CD14-positive monocyte (primary cell): ENCODE measurements around the gene NHERF2. TPM values are rescaled to one million over a fixed set of nuclear protein-coding genes. Genes with fewer than 3 reads are reported as not detected.

ENCODE experiments used
- DNase-seq, 3 donors: peaks; one replicate each; pipeline ENCODE4 v3.0.0-alpha.2; 2011 to 2022
- H2AFZ ChIP-seq: 2 replicates; pipeline ENCODE4 v1.6.0; 2012; ENCODE audit warnings: mild to moderate bottlenecking, low read depth, low read length, inconsistent platforms; ENCODE audit not compliant: insufficient read depth, poor library complexity, severe bottlenecking
- H3K27ac ChIP-seq, 2 donors: 1 replicate in 1 of 2; 2 replicates in 1 of 2; pipeline ENCODE4 v1.5.1; 2012 to 2013; ENCODE audit warnings: low read length in 2 of 2, control low read depth in 1 of 2, inconsistent platforms in 1 of 2, low read depth in 1 of 2, mild to moderate bottlenecking in 1 of 2
- H3K27me3 ChIP-seq, 2 donors: one replicate each; pipeline versions ENCODE4 v1.6.0 to v1.6.1; 2011 to 2013; ENCODE audit warnings: low read length in 2 of 2; ENCODE audit not compliant: control insufficient read depth in 2 of 2, insufficient read depth in 2 of 2
- H3K36me3 ChIP-seq, 2 donors: replicated peaks in 1 of 2; 1 replicate in 1 of 2; 2 replicates in 1 of 2; pipeline versions ENCODE4 v1.5.1 to v1.6.1; 2012 to 2013; ENCODE audit warnings: low read length in 2 of 2, control low read depth in 1 of 2, inconsistent platforms in 1 of 2, mild to moderate bottlenecking in 1 of 2; ENCODE audit not compliant: insufficient read depth in 2 of 2, control insufficient read depth in 1 of 2
- H3K4me1 ChIP-seq, 2 donors: 1 replicate in 1 of 2; 2 replicates in 1 of 2; pipeline versions ENCODE4 v1.5.1 to v1.6.1; 2012 to 2013; ENCODE audit warnings: low read length in 2 of 2, control low read depth in 1 of 2, inconsistent platforms in 1 of 2, mild to moderate bottlenecking in 1 of 2, moderate library complexity in 1 of 2; ENCODE audit not compliant: insufficient read depth in 2 of 2, control insufficient read depth in 1 of 2
- H3K4me2 ChIP-seq: replicated peaks from 2 replicates; pipeline ENCODE3; 2012; ENCODE audit warnings: low read length, moderate library complexity, mild to moderate bottlenecking; ENCODE audit not compliant: poor library complexity, severe bottlenecking; ENCODE audit errors: extremely low read depth
- H3K4me3 ChIP-seq, 3 experiments: fragments of 200-600 bp in 1 of 3; sonication (generic) in 1 of 3; replicated peaks in 1 of 3; 1 replicate in 2 of 3; 2 replicates in 1 of 3; pipeline ENCODE4 v1.5.1; 2011 to 2013; ENCODE audit warnings: low read length in 3 of 3, mild to moderate bottlenecking in 3 of 3, control low read depth in 2 of 3, low read depth in 2 of 3, inconsistent platforms in 1 of 3, moderate library complexity in 1 of 3
- H3K79me2 ChIP-seq: 2 replicates; pipeline ENCODE4 v1.6.0; 2012; ENCODE audit warnings: mild to moderate bottlenecking, control low read depth, inconsistent platforms, low read length, moderate library complexity; ENCODE audit not compliant: insufficient read depth
- H3K9ac ChIP-seq: 2 replicates; pipeline ENCODE4 v1.6.0; 2017; ENCODE audit warnings: low read length, mild to moderate bottlenecking; ENCODE audit not compliant: insufficient read depth, poor library complexity, severe bottlenecking
- H3K9me3 ChIP-seq, 2 donors: replicated peaks in 1 of 2; 1 replicate in 1 of 2; 2 replicates in 1 of 2; pipeline versions ENCODE4 v1.5.1 to v1.6.1; 2012 to 2013; ENCODE audit warnings: low read length in 2 of 2, control low read depth in 1 of 2; ENCODE audit not compliant: control insufficient read depth in 1 of 2, insufficient read depth in 1 of 2
- H4K20me1 ChIP-seq: 2 replicates; pipeline ENCODE4 v1.6.0; 2012; ENCODE audit warnings: mild to moderate bottlenecking, low read length, control low read depth, moderate library complexity; ENCODE audit not compliant: insufficient read depth
- H3K27ac Mint-ChIP-seq, 7 donors: one replicate each; pipeline ENCODE4 v1.8.0; 2020; ENCODE audit warnings: mild to moderate bottlenecking in 7 of 7, mixed read lengths in 7 of 7, moderate library complexity in 6 of 7, inconsistent platforms in 2 of 7
- H3K27me3 Mint-ChIP-seq, 3 donors: one replicate each; pipeline ENCODE4 v1.8.0; 2021 to 2022; ENCODE audit warnings: low read depth in 3 of 3, mild to moderate bottlenecking in 3 of 3, mixed read lengths in 3 of 3, moderate library complexity in 3 of 3, inconsistent platforms in 1 of 3
- H3K36me3 Mint-ChIP-seq, 2 donors: one replicate each; pipeline ENCODE4 v1.8.0; 2020; ENCODE audit warnings: mixed read lengths in 2 of 2, inconsistent platforms in 1 of 2, mild to moderate bottlenecking in 1 of 2
- H3K4me1 Mint-ChIP-seq: one replicate; pipeline ENCODE4 v1.8.0; 2020; ENCODE audit warnings: mild to moderate bottlenecking, mixed read lengths
- H3K4me3 Mint-ChIP-seq, 2 donors: one replicate each; pipeline ENCODE4 v1.8.0; 2020; ENCODE audit warnings: mild to moderate bottlenecking in 2 of 2, mixed read lengths in 2 of 2, moderate library complexity in 1 of 2
- H3K9me3 Mint-ChIP-seq, 7 donors: one replicate each; pipeline ENCODE4 v1.8.0; 2020 to 2022; ENCODE audit warnings: mixed read lengths in 7 of 7, mild to moderate bottlenecking in 6 of 7, moderate library complexity in 6 of 7, inconsistent platforms in 2 of 7
- whole genome bisulfite sequencing: methylation state at CpG from one replicate; pipeline ENCODE4 v1.1.5; 2013; ENCODE audit warnings: missing lambda C conversion rate; ENCODE audit not compliant: insufficient coverage; 5-methylcytosine and 5-hydroxymethylcytosine counted together
- intact Hi-C, 2 donors: fragments of 100-400 bp; cut with micrococcal nuclease; formaldehyde crosslinking; loops; one replicate each; pipeline versions ENCODE4 v1.15.0 to v1.15.1; 2023
- polyA plus RNA-seq, 3 donors: library from polyadenylated mRNA; depleted of rRNA in 1 of 3; unstranded in 2 of 3; stranded (reverse) in 1 of 3; fragments of 300-500 nt in 2 of 3; fragments of >200 nt in 1 of 3; fragmentation: Illumina TruSeq in 2 of 3; gene quantifications; 1 replicate in 2 of 3; 2 replicates in 1 of 3; pipeline ENCODE4 v1.2.3, GENCODE V29; 2012 to 2021
- TF ChIP-seq, protein P1 (sequence below): fragments of 200-600 bp; IDR thresholded peaks from one replicate; pipeline ENCODE4 v1.8.0; 2022; ENCODE audit warnings: antibody characterized with exemption, mild to moderate bottlenecking

Gene NHERF2
- polyA plus RNA-seq, 3 donors = 0.66 to 8.2 (median 0.78) TPM

DNA sequence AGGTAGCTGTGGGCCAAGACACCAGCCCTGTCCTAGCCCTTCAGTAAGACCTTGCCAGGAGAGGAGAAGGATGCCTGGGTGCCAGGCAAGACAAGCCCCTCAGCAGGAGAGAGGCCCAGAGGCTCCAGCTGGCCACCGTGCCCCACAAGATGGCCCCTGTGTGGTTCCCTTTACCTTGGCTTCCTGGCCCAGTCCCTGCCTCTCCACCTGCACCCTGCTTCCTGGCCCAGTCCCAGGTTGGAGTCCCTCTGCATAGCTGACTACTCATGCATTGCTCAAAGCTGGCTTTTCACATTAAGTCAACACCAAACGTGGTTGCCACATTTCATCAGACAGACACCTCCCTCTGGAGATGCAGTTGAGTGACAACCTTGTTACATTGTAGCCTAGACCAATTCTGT is 33.0 kb upstream of the NHERF2 start:
- peaks cover 24 to 31% of the 10 kb centered on the region in 2 donors for H3K36me3 Mint-ChIP-seq
- H3K4me3 Mint-ChIP-seq = no peak overlapping the region
- Histone ChIP-seq H3K27me3 (peaks cover 20 to 25% of the 10 kb centered on the region in 2 donors), H3K36me3 (peaks cover 13 to 21% of the 10 kb centered on the region in 2 donors), H3K27ac (no peak overlapping the region), H3K79me2 (no peaks in the 10 kb centered on the region), H2AFZ (no peak overlapping the region), H3K4me1 (peaks cover 18% of the 10 kb centered on the region in 2 donors), H3K9me3 (peaks cover 6 to 8% of the 10 kb centered on the region in 2 donors), H3K4me3 (no peak overlapping the region), H3K9ac (no peak overlapping the region), H3K4me2 (no peak overlapping the region), H4K20me1 (peaks cover 2% of the 10 kb centered on the region)
- peaks cover 14% of the 10 kb centered on the region for H3K4me1 Mint-ChIP-seq
- H3K9me3 Mint-ChIP-seq = peaks cover 0 to 15% (median 11%) of the 10 kb centered on the region in 7 donors
- WGBS = 100% methylated on average over 1 of the region's 2 CpGs
- intact Hi-C loops = loop anchor here in 1 of 2 donors (2.0 kb wide), 1 partner anchor 51 kb away; the partner anchor contains the start of gene MSRB1
- H3K27me3 Mint-ChIP-seq = peaks cover 24 to 40% (median 33%) of the 10 kb centered on the region in 3 donors
- DNase-seq = peak in 1 of 3 donors; percentile 44
- TF ChIP-seq, protein P1, sequence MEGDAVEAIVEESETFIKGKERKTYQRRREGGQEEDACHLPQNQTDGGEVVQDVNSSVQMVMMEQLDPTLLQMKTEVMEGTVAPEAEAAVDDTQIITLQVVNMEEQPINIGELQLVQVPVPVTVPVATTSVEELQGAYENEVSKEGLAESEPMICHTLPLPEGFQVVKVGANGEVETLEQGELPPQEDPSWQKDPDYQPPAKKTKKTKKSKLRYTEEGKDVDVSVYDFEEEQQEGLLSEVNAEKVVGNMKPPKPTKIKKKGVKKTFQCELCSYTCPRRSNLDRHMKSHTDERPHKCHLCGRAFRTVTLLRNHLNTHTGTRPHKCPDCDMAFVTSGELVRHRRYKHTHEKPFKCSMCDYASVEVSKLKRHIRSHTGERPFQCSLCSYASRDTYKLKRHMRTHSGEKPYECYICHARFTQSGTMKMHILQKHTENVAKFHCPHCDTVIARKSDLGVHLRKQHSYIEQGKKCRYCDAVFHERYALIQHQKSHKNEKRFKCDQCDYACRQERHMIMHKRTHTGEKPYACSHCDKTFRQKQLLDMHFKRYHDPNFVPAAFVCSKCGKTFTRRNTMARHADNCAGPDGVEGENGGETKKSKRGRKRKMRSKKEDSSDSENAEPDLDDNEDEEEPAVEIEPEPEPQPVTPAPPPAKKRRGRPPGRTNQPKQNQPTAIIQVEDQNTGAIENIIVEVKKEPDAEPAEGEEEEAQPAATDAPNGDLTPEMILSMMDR = no peak
- peak overlapping the region in 1 of 7 donors; percentile 30 for H3K27ac Mint-ChIP-seq

DNA sequence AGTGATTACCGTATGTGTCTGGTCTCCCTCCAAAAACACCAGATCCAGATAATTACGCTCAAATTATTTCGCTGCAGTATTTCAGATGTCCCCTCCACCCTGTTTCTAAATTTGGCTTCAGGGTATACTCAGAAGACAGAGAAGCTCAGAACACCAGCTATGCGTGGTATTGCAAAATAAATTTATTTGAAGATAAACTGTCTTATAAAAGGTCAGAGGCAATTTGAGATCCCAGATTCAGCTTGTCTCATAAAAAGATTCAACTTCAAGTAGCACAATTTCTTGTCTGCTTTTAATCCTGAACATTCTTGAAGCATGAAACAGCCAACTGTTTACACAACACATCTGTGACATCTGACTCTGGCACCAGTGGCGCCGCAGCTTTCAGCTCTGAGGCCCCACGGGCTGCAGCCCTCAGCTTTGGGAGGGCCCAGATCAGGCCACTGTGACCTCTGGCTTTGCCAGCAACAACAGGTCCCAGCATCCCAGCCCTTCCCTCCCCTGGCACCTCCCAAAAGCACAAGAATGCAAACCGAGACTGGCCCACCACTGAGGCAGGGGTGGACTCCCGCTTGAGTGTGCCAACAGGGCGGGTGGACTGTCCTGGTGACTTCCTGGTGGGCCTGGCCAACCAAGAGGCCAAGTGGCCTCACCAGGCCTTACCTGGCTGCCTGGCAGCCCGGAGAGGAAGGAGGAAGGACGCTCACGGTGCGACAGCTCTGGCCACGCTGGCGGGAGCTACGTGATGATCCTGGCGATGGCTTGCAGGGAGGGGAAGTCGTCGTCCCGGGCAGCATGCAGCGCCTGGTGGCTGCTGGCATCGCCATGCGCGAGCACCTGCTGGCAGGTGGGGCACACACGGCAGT is 29.0 kb upstream of the NHERF2 start:
- Mint-ChIP-seq H3K4me1 (peaks cover 1% of the 10 kb centered on the region), H3K36me3 (peaks cover 47 to 57% of the 10 kb centered on the region in 2 donors), H3K27me3 (peaks cover 0 to 9% (median 6%) of the 10 kb centered on the region in 3 donors), H3K9me3 (peaks cover 0 to 3% (median 0%) of the 10 kb centered on the region in 7 donors), H3K4me3 (no peak overlapping the region), H3K27ac (no peak overlapping the region)
- Histone ChIP-seq H3K9me3 (peaks cover 0 to 4% of the 10 kb centered on the region in 2 donors), H3K4me2 (no peak overlapping the region), H4K20me1 (peaks cover 7% of the 10 kb centered on the region), H3K36me3 (peaks cover 46 to 60% of the 10 kb centered on the region in 2 donors), H3K4me3 (no peak overlapping the region), H3K4me1 (no peaks in the 10 kb centered on the region), H3K27me3 (no peaks in the 10 kb centered on the region), H3K79me2 (no peaks in the 10 kb centered on the region), H3K27ac (no peak overlapping the region), H2AFZ (no peak overlapping the region), H3K9ac (no peak overlapping the region)
- no peak for DNase-seq
- intact Hi-C loops = no loop called here
- TF ChIP-seq, protein P1 = no peak
- 89% methylated on average over 22 of the region's 26 CpGs for WGBS
